Measurements from ENCODE around the gene PSMB7. TPM values are rescaled to one million over a fixed set of nuclear protein-coding genes. Genes with fewer than 3 reads are reported as not detected.
A peak's percentile ranks its signal among the peaks of the same experiment; 100 is the strongest.

PSMB7 gene
- total and polyA plus RNA-seq, 2 of the 13 experiments (the other 11 are each of a cell fraction or from before 2014, with no cell fraction given): 259 to 291 TPM

- in situ Hi-C loops (cut with HindIII; ENCODE audit: extremely low pct_ligation_motif_present, low pct_unique_long_range_greater_than_20kb): no loop called here
- H3K4me1 ChIP-seq (ENCODE audit: insufficient read depth, low read length): no peaks in the 10 kb centered on the region
- no peaks in the 10 kb centered on the region for H4K20me1 ChIP-seq (ENCODE audit: insufficient read depth, low read length)
- POLR2A ChIA-PET: no interaction called here
- FAIRE-seq (no peak), DNase-seq (ENCODE audit: low spot score) (no peak), ATAC-seq (no peak)
- H3K4me3 ChIP-seq (replicated peaks in 1 of 3; ENCODE audit: insufficient read depth in 1 of 3, low read depth in 2 of 3, low read length in 3 of 3): no peak overlapping the region
- H3K9ac ChIP-seq (ENCODE audit: insufficient read depth, low read depth, low read length): no peak overlapping the region
- H3K9me3 ChIP-seq (ENCODE audit: low read length): no peaks in the 10 kb centered on the region
- H3K27me3 ChIP-seq (ENCODE audit: control insufficient read depth in 1 of 2, insufficient read depth in 2 of 2, low read length in 2 of 2): peaks cover 6 to 10% of the 10 kb centered on the region in 2 experiments; a peak in 3 of 5 replicates
- H3K27ac ChIP-seq (ENCODE audit: extremely low read length, insufficient read depth, low read length): no peak overlapping the region
- no peaks in the 10 kb centered on the region for H3K79me2 ChIP-seq (ENCODE audit: insufficient read depth, low read length)
- no peak overlapping the region for H2AFZ ChIP-seq (ENCODE audit: low read length)
- no peaks in the 10 kb centered on the region for H3K36me3 ChIP-seq (replicated peaks in 1 of 2; ENCODE audit: control insufficient read depth in 1 of 2, insufficient read depth in 2 of 2, low read length in 2 of 2)
- intact Hi-C loops (cut with micrococcal nuclease; ENCODE audit: unreplicated experiment): no loop called here
- BruUV-seq (replicated peaks): no TSS peak
- H3K4me2 ChIP-seq (ENCODE audit: low read depth, low read length): no peak overlapping the region
- 24% methylated on average over 12 of the region's 18 CpGs for WGBS (ENCODE audit: low lambda C conversion rate)
- CTCF ChIA-PET (ENCODE audit: low intra/inter-chr PET ratio, low total read pairs): no interaction called here
- TF ChIP-seq ZNF3 (CRISPR knock-in tag; IDR thresholded peaks at IDR 0.05): no peak
- no peak for TF ChIP-seq FOXK1 (CRISPR knock-in tag; IDR thresholded peaks at IDR 0.05; ENCODE audit: borderline replicate concordance, low read depth)
- no peak for TF ChIP-seq POLR2AphosphoS2 (IDR thresholded peaks at IDR 0.05; ENCODE audit: low read depth, low read length)
- TF ChIP-seq TFAP4 (IDR thresholded peaks at IDR 0.05; ENCODE audit: borderline replicate concordance, low read depth): no peak
- TF ChIP-seq MXI1 (IDR thresholded peaks at IDR 0.05; ENCODE audit: borderline replicate concordance, low read depth, low read length): no peak
- TF ChIP-seq ZNF674 (CRISPR knock-in tag; IDR thresholded peaks at IDR 0.05; ENCODE audit: low read depth): no peak
- TF ChIP-seq ZNF629 (CRISPR knock-in tag; conservative IDR thresholded peaks at IDR 0.05): peak; percentile 91
- TF ChIP-seq, protein P1, sequence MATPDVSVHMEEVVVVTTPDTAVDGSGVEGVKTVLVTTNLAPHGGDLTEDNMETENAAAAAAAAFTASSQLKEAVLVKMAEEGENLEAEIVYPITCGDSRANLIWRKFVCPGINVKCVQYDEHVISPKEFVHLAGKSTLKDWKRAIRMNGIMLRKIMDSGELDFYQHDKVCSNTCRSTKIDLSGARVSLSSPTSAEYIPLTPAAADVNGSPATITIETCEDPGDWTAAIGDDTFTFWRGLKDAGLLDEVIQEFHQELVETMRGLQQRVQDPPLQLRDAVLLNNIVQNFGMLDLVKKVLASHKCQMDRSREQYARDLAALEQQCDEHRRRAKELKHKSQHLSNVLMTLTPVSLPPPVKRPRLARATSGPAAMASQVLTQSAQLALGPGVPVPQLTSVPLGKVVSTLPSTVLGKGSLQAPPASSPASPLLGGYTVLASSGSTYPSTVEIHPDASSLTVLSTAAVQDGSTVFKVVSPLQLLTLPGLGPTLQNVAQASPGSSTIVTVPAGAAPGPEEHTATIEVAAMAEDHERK (CRISPR knock-in tag; IDR thresholded peaks at IDR 0.05; ENCODE audit: low read depth): no peak
- no peak for TF ChIP-seq GFI1 (CRISPR knock-in tag; IDR thresholded peaks at IDR 0.05; ENCODE audit: borderline replicate concordance)
- no peak for TF ChIP-seq PRMT3 (CRISPR knock-in tag; IDR thresholded peaks at IDR 0.05; ENCODE audit: borderline replicate concordance, low read depth)
- no peak for TF ChIP-seq HHEX (CRISPR knock-in tag; IDR thresholded peaks at IDR 0.05)
- TF ChIP-seq ZNF564 (CRISPR knock-in tag; IDR thresholded peaks at IDR 0.05): no peak
- TF ChIP-seq ZNF784 (CRISPR knock-in tag; IDR thresholded peaks at IDR 0.05; ENCODE audit: borderline replicate concordance): no peak
- TF ChIP-seq NFE2 (CRISPR knock-in tag; IDR thresholded peaks at IDR 0.05): no peak
- peak; percentile 49; the same call in 1 of the 2 replicates for TF ChIP-seq NFE2L2 (IDR thresholded peaks at IDR 0.05; ENCODE audit: low read length)
- no peak for TF ChIP-seq ZNF580 (CRISPR knock-in tag; IDR thresholded peaks at IDR 0.05; ENCODE audit: borderline replicate concordance, low read depth)
- TF ChIP-seq, protein P2, sequence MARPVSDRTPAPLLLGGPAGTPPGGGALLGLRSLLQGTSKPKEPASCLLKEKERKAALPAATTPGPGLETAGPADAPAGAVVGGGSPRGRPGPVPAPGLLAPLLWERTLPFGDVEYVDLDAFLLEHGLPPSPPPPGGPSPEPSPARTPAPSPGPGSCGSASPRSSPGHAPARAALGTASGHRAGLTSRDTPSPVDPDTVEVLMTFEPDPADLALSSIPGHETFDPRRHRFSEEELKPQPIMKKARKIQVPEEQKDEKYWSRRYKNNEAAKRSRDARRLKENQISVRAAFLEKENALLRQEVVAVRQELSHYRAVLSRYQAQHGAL (CRISPR knock-in tag; IDR thresholded peaks at IDR 0.05; ENCODE audit: not compliant biosample characterization): no peak
- no peak for TF ChIP-seq TGIF2 (CRISPR knock-in tag; IDR thresholded peaks at IDR 0.05)
- no peak for TF ChIP-seq SATB2 (CRISPR knock-in tag; IDR thresholded peaks at IDR 0.05)
- TF ChIP-seq ZBTB1 (CRISPR knock-in tag; IDR thresholded peaks at IDR 0.05; ENCODE audit: borderline replicate concordance): no peak
- peak; percentile 53 for TF ChIP-seq MAFF (IDR thresholded peaks at IDR 0.05; ENCODE audit: low read depth, low read length)
- peak; percentile 56 to 62 for TF ChIP-seq MAFK (conservative IDR thresholded peaks at IDR 0.05 in 1 of 2, IDR thresholded peaks at IDR 0.05 in 1 of 2; ENCODE audit: low read length in 2 of 2)
Measured at GRCh38 chr9:124457079-124457886, 42.0 kb upstream of the PSMB7 start.
